GM18511 (cell line): ENCODE data around the gene TMEM190.

Source experiments
- ATAC-seq: cut with Tn5 transposase; IDR thresholded peaks from one replicate; pipeline ENCODE4 v1.9.1; 2021; ENCODE audit warnings: mild to moderate bottlenecking, moderate library complexity; ENCODE audit not compliant: unreplicated experiment

Gene TMEM190

GRCh38 chr19:55369653-55370304 lies 6.8 kb upstream of the TMEM190 start:
- ATAC-seq, result no peak

- ATAC-seq, result no peak
These were observed 6.2 kb upstream of the TMEM190 start, which contains the start of gene IL11 for GRCh38 chr19:55370305-55370988. IL11 (minus strand) TSS chr19:55370463; CDS start chr19:55370310, 153 bp downstream.

DNA sequence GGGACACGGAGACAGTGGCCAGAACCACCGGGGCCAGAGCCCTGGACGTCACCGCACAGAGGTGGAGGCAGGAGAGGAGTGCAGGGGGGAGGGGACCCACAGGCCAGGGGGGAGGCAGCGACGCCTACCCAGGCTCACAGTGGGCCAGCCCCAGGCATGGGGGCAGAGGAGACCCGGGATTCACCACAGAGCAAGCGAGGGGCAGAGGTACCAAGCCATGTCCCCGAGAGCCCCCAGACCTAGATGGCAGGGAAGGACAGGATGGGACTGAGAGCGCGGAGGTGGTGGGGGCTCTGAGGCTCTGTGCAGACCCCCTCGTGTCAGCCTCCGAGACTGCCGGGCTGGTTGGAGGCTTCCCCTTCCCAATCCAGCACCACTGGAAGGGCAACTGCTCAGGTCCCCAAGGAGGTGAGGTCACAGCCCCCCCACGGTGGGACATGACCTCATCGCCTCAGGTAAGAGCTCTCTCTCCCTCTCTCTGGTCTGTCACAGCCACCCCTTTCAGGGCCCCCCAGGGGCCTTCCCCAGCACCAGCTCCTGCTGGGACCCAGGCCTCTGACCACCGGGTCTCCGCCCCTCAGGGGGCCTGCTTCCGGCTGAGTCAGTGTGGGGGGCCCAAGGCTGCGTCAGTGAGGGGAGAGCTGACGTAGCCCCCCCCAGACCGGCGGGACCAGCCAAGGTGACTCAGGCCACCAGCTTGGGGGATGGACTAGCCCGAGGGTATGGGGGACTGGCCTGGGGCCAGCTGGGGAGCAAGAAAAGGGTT lies 4.1 kb upstream of the TMEM190 start:
- no peak for ATAC-seq

DNA sequence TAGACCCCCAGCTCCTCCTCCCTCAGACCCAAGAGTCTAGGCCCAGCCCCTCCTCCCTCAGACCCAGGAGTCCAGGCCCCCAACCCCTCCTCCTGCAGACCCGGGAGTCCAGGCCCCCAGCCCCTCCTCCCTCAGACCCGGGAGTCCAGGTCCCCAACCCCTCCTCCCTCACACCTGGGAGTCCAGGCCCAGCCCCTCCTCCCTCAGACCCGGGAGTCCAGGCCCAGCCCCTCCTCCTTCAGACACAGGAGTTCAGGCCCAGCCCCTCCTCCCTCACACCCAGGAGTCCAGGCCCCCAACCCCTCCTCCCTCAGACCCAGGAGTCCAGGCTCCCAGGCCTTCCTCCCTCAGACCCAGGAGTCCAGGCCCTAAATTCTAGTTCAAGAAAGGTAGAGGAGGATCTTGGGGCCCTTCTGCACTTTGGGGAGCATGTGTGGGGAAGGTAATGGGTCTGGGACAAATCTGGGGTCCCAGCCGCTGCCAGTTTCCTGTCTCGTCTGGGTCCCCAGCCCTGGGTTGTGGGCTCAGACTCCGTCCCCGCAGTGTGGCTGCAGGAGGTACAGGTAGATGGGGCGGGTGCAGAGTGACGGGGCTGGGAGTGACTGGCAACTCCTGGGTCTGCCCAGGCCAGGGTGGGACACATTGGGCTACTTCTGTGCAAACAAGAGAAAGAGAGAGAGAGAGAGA lies 3.2 kb upstream of the TMEM190 start:
- no peak for ATAC-seq

DNA sequence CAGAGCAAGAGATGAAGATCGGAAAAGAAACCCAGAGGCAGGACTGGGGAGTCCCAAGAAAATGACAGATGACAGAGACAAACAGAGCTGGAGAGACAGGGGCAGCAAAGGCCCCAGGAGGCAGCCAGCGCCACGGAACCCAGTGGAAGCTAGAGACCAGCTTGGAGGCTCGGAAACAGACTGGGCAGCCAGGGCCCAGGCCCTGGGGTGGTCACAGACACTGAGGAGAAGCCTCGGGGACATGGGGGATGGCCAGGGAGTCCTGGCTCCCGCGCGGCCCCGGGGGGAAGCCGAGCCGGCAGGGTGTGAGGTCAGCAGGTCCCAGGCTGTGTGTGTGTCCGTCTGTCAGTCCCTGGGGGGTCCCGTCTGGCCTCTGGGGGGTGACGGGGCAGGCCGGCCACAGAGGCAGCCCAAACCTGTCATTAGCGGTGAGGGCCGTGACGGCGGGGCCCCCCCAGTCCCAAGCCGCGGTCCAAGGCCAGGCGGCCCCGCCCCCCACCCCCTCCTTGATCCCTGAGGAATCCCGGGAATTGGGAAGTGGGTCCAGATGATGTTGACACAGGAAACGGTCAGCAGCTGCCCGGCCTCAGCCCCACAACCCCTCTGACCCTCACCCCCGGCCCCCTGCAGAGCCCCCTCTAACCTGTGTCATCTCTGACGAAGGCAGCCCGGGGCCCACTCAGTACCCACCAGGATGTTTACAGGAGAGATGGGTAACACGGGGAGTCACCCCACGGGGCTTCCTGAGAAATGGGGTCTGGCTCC lies 2.5 kb upstream of the TMEM190 start:
- ATAC-seq, result no peak

- no peak for ATAC-seq
These were observed 918 bp downstream of the TMEM190 start for GRCh38 chr19:55377356-55378131.

DNA sequence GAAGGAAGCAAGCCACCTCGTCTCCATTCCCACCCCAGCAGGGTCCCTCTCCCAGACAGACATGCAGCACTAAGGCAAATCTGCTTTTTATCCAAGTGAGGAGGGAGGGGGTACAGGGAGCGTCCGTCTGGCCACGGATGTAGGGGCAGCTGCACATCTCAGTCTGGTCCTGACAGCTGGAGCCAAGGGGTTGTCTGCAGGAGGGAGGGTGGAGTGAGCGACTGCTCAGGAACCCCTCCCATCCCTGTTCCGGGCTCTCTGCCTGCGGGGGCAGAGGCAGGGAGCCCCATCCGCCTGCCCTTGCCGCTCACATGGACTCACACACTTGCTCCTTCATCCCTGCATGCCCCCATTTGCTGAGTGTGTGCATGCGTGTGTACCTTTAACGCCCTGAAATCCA lies 2.5 kb downstream of the TMEM190 start:
- no peak for ATAC-seq

DNA sequence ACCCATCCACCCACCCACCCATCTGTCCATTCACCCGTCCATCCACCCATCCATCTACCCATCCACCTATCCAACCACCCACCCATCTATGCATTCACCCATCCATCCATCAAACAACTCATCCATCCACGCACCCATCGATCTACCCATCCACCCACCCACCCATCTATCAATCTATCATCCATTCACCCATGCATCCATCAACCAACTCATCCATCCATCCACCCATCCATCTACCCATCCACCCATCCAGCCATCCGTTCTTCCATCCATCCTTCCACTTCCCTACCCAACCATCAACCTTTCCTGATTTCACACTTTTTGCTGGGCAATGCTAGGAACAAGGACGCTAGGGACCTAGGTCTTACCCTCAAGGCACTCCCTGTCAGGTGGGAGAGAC lies 5.4 kb downstream of the TMEM190 start:
- ATAC-seq, result no peak

GRCh38 chr19:55382522-55383054 lies 6.0 kb downstream of the TMEM190 start:
- no peak for ATAC-seq

DNA sequence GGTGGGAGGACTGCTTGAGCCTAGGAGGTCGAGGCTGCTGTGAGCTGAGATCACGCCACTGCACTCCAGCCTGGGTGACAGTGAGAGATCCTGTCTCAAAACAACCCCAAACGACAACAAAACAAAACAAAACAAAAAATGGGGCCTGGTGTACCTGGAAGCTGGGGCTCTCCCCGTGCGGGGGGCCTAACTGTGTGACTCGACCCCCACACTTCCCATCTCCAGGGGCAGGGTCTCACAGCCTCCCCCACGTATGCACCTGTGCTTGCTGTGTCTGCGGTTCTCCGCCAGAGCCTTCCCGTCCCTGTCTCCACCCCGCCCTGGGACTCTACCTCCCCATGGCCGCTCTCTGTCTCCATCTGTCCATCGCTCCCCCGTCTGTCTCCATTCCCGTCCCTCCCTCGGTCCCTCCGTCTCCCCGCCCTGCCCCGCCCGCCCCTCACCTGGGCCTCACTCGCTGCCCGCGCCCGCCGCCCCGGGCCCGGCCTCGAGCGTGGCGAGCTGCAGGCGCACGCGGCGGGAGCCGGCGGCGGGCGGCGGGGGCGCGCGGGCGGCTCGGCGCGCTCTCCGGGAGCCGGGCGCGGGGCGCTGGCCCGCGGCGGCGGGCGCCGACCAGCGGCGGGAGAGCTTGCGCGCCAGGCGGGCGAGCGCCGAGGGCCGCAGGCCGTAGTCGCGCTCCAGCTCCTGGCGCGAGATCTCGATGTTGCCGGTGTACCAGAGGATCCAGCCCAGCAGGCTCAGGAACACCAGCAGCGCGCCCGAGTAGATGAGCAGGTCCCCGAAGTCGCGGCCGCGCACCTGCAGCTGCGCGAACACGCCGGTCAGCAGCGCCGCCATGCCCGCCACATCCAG lies 6.9 kb downstream of the TMEM190 start:
- no peak for ATAC-seq

DNA sequence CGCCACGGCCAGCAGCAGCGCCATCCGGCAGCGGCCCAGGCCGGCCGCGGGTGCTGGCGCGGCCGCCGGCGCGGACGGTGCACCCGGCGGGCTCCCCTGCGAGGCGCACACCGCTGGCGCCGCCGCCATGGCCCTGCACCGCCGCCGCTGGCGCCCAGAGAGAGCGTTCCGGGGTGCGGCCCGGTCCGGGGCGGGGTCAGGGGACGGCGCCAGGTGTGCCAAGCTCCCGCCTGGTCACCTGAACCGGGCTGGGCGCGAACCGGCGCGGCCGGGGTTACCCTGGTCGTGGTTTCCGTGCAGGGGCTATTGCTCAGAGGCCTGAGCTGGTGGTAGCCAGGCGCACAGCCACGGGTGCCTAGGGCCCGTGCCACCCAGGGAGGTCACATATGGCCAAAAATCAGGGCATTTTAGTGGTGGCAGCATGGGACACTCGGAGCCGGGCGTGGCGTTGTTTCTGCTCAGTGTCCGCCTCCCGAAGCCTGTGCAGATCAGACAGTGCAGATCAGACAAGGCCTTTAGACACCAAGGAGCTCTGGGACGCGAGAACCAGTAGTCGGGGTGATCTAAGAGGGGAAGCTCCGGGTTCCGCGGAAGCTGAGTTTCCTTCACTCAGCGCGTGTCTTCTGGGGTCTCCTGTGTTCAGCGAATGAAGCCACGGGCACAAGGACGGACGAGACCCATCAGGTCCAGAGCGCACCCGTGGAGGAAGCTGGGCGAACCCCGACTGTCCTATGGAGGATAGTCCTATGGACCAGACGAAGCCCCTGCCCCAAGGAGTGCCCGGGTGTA lies 7.7 kb downstream of the TMEM190 start, which contains the start of gene TMEM238:
TMEM238 (minus strand) TSS at position 162 of the 789 bp plus-strand sequence; CDS start at position 129, 33 bp downstream.
- ATAC-seq, result no peak

DNA sequence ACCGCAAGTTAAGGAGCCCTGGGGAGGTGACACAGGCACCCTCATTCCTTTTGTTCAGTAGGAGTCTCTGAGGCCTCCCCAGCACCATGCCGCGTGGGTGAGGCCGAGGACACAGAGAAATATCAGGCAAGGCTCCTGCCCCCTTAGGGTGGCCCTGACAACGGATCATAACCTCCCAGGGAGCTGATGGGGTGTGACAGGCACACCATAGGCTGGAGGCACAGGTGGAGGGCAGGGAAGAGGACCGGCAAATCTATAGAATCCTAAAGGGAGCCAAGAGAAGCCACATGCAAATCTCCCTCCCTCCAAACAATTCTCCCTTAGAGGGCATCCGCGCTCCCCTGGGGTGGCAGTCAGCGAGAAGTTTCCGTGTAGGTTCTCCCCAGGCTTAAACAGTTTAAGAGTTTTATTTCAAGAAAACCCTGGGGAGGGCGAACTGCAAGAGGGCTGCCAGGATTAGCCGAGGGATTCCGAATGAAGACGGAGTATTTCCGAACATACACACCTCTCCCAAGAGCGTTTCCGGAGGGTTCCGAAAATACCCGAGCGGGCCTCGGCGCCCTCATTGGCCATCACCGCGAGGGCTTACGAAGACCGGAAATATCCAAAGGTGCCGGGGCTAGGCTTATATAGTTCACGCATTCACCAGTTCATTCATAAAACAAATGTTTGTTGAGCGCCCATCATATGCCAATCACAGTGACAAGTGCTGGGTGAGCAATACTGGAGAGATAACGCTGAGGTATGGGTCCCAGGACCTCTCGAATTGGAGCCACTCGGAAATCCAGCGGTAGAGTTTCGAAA lies 8.5 kb downstream of the TMEM190 start:
- peak; percentile 61 for ATAC-seq

- peak; percentile 64 for ATAC-seq
These were observed 9.3 kb downstream of the TMEM190 start, which contains the start of gene RPL28 for GRCh38 chr19:55385724-55386492. RPL28 (plus strand) TSS chr19:55385932; CDS start chr19:55386358, 426 bp downstream.

- ATAC-seq, result no peak
These were observed 9.9 kb downstream of the TMEM190 start for GRCh38 chr19:55386493-55386971.

GRCh38 chr19:55387736-55388497 lies 11.3 kb downstream of the TMEM190 start:
- ATAC-seq, result no peak
